RKO (cell line): ENCODE data around the gene SYPL1.
A peak's percentile ranks its signal among the peaks of the same experiment; 100 is the strongest.

ENCODE experiments used
- DNase-seq: peaks from one replicate; pipeline ENCODE4 v3.0.0-alpha.2; 2016; ENCODE audit warnings: low spot score

Gene SYPL1

DNA sequence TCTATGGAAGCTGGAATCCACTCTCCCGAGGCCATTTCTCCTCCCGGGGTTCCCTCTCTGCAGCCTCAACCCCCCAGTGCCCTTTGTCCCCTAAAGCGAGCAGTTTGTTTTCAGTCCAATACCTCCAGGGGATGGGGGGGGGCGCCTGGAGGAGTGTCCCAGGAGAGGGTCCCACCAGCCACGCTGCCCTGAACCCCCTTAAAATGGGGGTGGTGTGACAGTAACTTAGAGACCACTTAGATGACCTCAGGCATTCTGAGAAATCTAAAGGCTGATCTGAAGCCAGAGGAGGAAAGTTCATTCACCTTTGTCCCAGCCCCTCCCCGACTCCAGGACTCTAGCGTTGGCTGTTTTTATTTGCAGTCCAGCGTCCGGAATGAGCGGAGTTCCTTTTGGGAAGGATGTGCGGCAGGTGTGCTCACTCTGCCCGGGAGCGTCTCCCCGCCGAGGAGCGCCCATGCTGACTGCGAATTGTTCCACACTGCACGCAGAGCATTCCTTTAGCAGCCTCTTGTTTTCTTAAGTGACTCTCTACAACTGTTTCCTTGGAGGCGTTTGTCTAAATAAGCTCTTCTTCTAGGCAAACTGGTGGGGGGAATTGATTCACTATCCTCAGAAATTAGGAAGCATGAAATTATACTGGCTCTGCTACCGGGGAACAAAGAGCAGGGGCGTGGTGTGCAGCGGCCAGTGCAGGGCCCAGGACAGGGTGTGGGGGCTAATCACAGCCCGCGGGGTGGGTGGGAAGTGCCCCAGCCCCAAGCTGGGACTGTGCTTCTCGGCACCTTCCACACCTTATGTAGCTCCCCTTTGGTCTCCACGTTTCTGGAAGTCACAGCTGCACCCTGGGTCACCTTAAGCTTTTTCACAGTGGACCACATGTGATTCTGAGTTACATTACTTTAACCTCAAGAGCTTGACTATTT lies 46.3 kb downstream of the SYPL1 start:
- no peak for DNase-seq

DNA sequence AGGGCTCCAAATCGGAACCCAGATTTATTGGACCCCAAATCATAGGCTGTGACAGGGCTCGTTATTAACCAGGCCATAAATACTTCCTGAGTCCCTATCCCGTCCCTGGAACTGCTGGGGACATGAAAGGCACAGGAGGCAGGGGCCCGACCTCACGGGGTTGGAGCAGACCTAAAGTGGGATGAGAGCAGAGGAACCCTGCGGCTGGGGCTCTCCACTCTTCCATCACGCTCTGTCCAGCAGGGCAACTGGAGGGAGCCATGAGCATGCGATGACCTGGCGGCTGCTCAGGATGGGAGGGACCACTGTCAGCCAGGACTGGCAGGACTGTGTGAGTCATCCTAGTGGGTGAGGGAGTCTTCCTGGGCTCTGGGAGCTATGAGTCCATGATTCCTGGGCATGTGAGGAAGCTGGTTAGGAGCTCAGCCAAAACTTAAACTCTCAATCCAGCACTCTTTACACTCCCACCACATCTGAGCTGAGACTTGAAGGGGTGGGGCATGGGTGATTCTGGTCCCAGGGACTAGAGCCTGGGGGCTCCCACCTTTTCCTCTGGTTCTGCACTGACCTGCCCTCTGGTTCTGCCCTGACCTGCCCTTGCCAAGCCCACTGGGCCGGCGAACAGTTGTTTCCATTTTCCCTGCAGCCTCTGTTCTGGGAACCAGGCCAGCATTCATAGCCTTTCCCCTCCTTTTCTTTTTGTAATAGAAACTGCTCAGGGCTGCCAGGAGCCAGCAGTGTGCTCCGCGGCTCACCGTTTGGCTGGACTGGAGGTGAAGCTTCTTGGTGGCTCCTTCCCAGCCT lies 47.1 kb downstream of the SYPL1 start:
- peak; percentile 95 for DNase-seq

DNA sequence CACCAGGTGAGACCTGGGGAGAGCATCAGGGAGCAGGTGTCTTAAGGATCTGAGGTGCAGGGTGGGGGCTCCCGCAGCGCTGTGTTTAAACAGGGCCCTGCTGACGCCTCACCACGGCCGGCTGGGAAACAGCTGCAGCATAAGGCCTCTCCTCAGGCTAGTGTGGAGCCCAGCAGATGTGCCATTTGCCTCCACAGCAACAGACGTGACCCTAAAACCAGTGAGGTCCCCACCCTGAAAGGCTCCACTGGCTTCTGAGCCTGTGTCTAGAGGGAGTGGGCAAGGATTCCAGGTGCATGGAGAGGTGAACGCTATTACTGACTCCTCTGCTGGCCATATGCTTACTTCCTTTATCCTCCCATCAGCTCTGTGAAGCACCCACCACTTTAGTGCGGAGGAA lies 47.8 kb downstream of the SYPL1 start:
- DNase-seq = no peak

DNA sequence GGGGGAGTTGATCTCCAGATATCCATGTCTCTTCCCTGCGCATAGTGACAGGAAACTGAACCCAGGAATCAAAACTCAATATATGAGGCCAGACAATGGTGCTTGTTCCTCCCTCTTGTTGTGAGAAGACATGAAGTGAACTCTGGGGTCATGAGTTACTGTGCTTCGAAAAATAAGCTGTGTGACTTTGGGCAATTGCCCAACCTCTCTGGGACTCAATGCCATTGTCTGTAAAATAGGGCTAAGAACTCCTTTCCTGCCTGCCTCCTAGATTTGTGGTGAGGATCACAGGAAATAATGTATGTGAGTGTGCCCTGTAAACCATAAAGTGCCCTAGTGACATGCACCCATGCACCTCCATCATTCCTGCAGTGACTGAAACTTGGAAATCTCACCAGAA lies 48.4 kb downstream of the SYPL1 start:
- no peak for DNase-seq

DNA sequence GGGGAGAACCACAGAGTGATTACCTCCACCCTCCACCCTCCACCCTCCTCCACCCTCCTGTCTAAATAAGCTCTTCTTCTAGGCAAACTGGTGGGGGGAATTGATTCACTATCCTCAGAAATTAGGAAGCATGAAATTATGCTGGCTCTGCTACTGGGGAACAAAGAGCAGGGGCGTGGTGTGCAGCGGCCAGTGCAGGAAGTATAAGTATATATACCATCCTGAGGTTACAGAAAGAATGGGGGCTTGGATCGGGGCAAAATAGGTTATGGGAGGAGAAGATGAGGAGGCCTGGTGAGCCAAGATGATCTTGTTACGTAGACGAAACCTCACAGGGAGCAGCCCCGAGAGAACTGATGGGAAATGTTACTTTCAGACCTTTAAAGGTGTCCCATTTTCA lies 49.1 kb downstream of the SYPL1 start:
- DNase-seq = no peak

DNA sequence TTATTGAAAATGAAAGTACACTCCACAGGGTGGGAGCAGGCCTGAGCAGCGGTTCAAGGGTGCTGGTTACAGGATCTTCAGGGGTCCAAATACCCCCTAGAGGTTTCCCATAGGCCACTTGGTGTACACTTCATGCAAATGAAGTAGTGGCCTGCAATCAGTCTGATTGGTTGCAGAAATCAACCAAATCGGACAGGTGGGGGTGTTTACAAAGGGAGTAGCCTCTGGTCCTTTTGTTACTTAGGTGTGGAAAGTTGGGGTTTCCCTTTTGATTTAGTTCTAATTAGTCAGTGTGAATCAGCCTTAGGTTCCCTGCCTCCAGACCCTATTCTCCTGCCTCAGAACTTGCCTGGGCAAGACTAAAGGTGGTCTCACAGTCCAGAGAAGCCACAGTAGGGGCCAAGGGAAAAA lies 49.6 kb downstream of the SYPL1 start:
- DNase-seq = no peak

DNA sequence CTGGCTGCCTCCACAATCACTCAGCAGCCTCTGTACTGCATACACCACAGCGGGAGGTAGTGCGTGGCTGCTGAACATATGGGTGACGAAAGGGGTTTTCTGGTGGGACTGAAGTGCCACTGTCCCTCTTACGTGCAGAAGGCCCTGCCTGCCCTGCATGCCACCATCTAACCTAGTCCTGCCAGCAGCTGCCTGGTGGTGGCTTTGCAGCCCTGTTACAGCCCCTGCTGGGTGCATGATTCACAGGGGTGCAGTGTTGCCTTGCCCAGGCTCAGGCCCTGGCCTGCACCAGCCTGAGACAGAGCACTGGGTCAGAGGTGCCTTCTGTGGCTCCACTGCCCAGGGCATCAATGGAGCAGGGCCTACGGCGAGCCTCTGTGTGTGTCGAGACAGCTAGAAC lies 50.1 kb downstream of the SYPL1 start:
- DNase-seq = no peak

DNA sequence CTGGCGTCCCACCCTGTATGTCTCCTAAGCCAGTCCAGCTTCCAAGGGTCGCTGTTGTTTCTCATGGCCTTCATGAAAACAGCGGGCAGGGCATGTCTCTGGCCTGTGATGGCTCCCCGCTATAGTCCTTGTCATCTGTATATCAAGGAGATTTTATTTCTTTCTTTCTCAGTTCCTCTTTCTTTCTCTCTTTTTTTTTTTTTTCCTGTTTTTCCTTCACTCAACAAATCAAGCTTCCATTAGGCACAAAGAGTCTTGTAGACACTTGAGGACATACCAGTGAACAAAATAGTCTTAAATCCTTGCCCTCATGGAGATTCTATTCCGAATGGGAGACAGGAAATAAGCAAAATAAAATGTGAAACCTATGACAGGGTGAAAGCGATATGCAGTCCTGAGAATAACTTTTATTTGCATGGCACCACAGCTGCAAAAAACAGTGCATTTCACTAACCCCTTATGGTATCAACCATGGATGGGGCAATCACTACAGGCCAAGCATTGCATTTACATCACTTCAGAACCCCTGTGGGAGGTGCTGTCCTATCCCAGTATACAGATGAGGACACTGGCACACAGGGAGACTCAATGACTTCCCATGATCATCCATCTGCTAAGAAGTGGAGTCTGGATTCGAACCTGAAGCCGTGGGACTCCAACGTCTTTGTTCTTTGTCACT lies 50.7 kb downstream of the SYPL1 start:
- no peak for DNase-seq

DNA sequence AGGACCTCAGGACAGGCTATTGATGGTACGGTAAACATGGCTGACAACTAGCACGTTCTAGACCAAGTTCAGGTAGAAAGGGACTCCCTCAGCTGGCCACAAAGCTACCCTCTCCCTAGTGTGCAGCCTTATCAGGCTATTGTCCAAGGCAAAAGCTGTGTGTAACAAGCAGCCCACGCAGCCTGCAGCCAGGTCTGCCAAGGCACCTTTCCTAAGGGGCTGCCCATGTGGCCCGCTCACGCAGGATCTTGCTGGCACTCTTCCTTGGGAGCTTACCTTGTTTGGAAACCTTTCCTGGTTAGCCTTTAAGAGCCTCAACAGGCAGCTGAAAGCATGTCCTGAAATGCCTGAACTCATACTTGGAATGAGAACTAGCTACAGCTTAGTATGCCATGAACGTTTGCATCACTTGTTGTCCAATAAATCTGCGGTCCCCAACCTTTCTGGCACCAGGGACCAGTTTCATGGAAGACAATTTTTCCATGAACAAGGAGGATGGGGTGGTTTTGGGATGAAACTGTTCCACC lies 51.7 kb downstream of the SYPL1 start:
- DNase-seq = no peak

DNA sequence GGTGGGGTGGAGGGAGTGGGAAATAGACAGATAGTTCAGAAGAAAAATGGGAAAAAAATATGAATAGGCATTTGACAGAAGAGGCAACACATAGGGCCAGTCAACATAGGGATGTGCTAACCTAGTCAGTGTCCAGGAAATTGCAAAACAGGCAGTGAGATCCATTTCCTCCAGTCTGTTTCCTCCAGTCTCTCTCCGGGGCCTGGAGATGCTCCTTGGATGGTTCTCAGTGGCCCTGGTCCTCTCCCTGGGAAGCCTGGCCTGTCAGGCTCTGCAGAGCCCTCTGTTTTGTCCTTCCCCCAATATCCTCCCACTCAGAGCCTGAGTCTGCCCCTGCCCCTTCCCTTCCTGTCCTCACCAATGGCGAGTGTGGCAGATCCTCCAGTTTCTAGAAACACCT lies 52.6 kb downstream of the SYPL1 start:
- DNase-seq = no peak

DNA sequence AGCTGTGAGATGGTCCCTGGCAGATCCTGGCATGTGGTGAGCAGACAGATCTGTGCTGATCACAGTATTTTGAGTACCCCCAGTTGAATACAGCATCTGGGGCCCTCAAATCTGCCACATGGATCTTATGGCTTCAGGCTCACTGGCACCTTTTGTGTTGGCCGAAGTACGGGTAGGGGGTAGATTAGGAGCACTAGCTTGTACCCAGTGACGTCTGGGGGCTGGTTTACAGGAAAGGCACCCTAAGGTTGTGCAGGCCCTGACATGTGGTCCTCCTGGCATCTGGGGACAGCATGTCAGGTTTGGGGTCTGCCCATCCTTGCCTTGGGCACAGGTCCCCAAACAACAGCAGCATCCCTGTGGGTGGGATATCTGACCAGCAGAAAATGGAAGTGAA lies 53.2 kb downstream of the SYPL1 start:
- no peak for DNase-seq

DNA sequence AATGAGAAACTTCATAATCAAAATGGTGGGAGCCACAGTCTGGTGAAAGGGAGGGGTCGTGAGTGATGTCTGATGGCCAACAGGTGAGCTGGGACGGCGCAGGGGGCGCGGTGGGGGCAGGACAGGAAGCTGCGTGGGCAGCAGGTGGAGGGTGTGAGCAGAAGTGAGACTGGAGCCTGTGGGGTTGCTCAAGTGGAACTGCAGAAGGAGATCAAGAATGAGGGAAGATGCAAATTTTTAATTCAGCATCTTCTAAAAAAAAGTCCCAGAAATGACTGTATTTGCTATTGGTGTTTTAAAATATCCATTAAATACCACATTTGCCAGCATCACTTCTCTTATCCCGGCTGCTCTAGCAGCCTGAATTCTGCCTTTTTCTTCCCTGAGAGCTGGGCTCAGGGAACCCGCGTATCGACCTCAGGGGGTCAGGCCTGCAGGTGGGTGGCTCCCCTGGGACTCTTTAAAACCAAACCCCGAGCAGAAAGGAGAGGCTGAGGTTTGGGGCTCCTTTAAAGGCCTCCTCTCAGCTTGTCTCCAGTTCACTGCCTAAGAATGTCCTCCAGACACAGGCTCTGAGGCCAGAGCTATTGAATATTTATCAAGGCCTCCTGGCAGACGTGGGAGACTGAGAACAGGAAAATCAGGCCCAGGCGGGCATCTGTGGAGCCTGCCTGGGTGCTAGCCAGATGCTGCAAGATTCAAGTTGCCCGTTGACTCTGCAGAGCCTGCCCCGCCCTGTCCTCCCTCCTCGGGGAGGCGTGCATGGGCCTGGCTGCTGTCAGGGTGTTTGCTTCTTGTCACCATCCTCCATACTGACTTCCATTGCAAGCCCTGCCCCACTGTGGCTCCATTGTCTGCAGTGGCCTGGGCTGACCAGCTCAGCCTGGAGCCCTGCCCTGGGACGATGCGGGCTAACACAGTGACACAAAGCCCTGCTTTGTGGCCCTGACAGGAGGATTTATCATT lies 53.9 kb downstream of the SYPL1 start:
- no peak for DNase-seq

DNA sequence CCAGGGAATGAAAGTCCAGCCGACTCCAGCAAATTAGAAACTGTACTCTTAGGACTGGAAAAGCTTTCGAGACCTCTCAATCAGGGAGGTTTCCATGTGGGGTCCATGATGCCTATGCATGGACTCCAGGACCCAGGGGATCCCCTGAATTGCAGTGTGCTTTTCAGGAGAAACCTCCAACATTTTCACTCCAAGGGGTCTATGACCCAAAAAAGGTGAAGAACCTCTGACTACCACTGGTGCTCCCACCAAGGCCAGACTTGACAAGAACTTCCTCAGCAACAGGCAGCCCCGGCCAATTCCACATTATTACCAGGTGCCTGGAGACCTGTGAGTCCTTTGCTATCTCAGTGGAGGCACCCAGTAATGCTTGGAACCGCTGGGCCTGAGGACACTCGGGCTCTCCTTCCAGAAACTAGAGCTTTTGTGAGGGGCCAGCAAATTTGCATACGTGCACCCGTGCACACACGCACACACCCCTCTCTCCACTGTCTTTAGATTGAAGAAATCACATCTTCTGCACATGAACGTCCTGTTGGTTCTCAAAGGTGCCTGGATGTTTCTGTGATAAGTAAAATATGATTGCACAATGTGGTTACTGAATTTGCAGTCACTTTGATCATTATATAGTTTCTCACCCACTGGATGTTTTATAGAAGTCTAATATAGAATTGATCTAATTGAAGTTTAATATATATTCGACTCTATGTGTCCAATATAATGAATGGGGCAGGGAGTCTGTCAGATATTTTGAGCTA lies 54.7 kb downstream of the SYPL1 start:
- DNase-seq = no peak

DNA sequence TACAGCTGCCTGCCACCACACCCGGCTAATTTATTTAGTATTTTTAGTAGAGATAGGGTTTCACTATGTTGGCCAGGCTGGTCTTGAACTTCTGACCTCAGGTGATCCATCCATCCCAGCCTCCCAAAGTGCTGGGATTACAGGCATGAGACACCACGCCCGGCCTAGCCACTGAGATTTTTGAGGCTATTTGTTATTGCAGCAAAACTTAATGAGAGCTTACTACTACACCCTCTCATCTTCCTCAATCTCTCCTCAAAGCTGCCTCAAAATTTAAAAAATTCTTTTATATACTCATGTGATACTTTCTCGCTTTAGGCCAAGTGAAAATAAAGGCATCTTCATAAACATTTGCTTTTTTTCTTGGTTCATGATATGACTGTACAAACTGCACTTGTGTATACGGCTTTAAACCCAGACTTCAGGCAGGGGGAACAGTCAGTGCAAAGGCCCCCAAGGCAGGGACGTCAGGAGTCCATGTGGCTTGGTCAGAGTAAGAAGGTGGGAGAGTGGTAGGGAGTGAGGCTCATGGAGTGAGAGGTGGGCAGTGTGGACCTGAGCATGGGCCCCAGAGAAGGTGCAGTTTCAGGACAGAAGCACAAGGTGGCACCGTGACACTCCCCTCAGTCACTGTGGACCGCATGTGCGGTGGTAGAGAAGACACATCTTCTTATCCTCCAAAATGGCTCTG lies 55.5 kb downstream of the SYPL1 start:
- peak; percentile 82 for DNase-seq

DNA sequence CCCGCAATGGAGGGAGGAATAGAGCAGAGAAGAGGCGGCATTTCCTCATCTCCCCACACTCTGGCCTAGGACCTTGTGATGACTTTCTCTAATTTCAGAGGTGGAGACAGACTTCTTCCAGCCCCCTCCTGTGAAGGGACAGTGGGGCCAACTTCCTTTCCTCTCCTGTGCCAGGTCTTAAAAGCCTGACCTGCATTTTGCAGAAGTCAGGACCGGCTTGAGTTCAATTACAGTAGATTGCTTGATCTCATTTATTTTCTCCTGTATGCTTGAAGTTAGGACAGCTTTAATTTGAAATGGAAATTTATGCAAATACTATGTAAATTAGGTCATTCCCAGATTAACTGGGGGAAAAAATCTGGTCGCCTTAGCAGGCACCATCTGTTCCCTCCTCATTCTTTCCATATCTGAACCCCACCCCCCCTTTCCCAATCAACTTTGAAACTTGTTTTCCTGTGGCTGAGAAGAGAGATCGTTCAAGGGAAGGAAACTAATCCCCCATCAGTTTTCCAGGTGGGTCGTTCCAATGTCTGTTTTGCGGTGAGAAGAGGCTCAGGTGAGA lies 57.1 kb downstream of the SYPL1 start:
- no peak for DNase-seq

DNA sequence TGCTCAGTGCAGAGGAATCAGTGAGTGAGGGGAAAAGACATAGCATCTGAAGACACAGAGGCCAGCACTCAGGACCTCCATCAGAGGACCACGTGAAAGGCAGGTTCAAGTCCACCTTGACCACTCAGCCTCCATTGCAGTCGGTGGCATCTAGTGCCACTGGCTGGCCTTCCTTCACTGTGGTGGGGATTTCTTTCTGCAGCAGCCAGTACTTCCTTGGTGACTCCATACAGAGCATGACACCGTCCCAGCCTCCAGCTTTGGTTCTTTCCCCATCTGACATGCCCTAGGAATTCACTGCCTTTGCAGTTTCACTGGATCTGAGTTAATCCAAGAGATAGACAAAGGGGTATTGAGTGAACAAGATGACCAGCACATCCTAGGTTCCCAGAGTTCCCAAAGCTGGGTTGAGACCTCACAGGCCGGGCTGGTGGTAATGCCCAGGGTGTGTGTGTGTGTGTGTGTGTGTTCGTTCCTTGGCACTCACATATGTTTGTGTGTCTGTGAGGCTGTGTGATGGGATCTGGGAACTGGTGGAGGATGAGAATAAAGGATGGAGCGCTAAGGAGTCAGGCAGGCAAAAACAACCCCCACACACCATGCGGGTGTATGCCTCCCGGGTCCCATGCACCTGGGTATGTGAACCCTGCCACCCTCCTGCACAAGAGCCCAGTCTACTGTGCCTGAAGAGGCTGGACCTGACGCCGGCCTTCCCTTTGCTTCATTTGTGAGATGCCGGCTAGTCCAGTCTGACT lies 57.8 kb downstream of the SYPL1 start:
- no peak for DNase-seq

DNA sequence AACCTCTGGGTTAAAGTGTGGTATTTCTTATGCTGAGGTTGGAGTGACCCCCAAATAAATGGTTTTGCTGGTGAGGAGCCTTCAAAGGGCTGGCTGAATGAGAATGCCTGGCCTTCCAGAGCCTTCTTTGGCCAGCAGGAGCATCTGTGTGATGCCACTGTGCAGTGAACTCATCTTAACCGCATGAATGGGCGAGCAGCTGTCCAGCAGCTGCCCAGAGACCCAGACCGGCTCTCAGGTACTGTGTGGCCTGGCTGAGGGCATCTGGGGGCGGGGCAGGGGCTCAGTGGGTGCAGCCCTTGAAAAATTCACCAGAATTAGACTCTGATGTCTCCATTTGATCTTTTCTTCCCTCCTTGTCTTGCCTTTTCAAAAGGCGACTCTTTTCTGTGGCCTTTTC lies 59.0 kb downstream of the SYPL1 start:
- DNase-seq = no peak

DNA sequence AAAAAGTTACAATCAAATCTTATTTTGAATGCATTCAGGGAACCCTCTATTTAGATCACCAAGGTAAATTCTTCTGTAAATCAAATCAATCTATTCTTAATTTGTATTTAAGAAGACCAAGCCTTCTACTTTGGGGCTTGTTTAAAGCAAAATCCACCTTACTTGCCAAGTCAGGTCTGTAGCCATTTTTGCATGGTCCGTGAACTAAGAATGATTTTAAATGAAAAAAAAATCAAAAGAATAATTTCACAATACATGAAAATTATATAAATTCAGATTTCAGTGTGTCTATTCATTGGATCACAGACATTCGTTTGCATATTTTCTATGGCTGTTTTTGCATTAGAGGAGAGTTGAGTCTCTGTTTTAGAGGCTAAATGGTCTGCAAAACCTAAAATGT lies 59.4 kb downstream of the SYPL1 start:
- DNase-seq = no peak

DNA sequence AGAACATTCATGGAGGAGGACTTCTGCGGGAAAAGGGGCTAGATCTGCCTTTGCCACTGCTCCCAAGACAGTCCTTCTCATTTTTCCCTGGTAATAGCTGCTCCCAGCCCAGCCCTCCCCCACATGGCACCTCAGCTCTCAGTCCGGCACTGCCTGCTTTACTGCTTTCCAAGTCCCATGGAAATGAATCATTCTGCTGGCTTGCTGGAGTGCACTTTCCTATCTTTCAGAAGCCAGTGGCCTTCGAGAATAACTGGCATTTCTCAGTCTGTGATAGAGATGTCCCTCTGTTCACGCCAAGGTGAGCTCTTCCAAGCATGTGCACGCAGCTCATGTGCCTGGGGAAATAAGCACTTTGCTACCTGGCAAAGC lies 61.4 kb downstream of the SYPL1 start:
- no peak for DNase-seq
